ENCODE measurements around the gene NRG3. TPM values are rescaled to one million over a fixed set of nuclear protein-coding genes. Genes with fewer than 3 reads are reported as not detected.

The NRG3 gene
- total and polyA plus RNA-seq, 2 of the 4 experiments (the other 2 are of a cell fraction), result not detected

DNA sequence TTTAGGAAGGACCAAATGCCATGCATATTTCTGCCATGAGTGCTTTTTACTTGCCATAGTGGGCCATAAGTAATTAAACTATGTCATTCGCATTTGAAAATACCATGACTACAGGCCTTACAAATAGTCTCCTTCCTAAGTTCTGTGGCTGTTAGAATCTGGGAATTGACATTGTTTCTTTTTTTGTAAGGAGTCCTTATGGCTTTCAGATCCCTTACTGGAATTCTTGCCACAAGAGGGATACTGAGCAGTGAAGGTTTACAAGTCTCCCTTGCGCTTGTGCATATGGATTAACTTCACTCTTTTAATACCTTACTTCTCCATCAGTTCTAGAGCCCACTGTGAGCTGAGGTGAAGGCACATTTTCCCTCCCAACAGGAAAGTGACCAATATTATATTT lies 166.0 kb downstream of the NRG3 start:
- Histone ChIP-seq H4K20me1 (ENCODE audit: insufficient read depth, low read length) (no peaks in the 10 kb centered on the region), H3K36me3 (ENCODE audit: control insufficient read depth, insufficient read depth, low read length) (no peaks in the 10 kb centered on the region), H3K9me1 (ENCODE audit: insufficient read depth, low read length) (no peaks in the 10 kb centered on the region), H4K5ac (ENCODE audit: low read depth, low read length) (no peak overlapping the region), H3K9me3 (ENCODE audit: control insufficient read depth, insufficient read depth, low read length) (peaks cover 9% of the 10 kb centered on the region), H2BK120ac (ENCODE audit: low read depth, low read length) (no peak overlapping the region), H3K4ac (ENCODE audit: low read depth, low read length) (no peak overlapping the region), H3K23ac (ENCODE audit: low read depth, low read length) (no peak overlapping the region), H3K56ac (ENCODE audit: extremely low read depth, insufficient read depth, low read length) (no peak overlapping the region), H3K18ac (ENCODE audit: low read depth, low read length) (no peak overlapping the region), H3K27ac (ENCODE audit: insufficient read depth, low read length) (no peak overlapping the region), H3K79me1 (ENCODE audit: low read depth in 1 of 2, low read length in 2 of 2) (no peaks in the 10 kb centered on the region), H3K9ac (ENCODE audit: low read depth, low read length) (no peak overlapping the region), H3K4me1 (ENCODE audit: control insufficient read depth, insufficient read depth, low read length) (no peaks in the 10 kb centered on the region), H4K91ac (ENCODE audit: insufficient read depth, low read depth, low read length) (no peak overlapping the region), H2BK15ac (ENCODE audit: low read depth, low read length) (no peak overlapping the region), H2BK20ac (ENCODE audit: low read depth, low read length) (no peak overlapping the region), H2BK5ac (ENCODE audit: low read depth, low read length, poor library complexity, severe bottlenecking) (no peak overlapping the region), H2AK5ac (ENCODE audit: low read depth, low read length) (no peak overlapping the region), H3K4me3 (ENCODE audit: insufficient read depth, low read depth, low read length) (no peak overlapping the region), H3K4me2 (ENCODE audit: low read depth, low read length) (no peak overlapping the region), H3K27me3 (ENCODE audit: control insufficient read depth, insufficient read depth, low read length) (no peaks in the 10 kb centered on the region), H3K14ac (replicated peaks; ENCODE audit: low read depth, low read length) (no peak overlapping the region), H2AFZ (replicated peaks; ENCODE audit: low read length, poor library complexity) (no peak overlapping the region), H4K8ac (ENCODE audit: low read depth in 2 of 2, low read length in 2 of 2) (no peak overlapping the region), H2AK9ac (replicated peaks; ENCODE audit: low read depth, low read length, poor library complexity) (no peak overlapping the region)
- DNase-seq (no peak), ATAC-seq (ENCODE audit: low read depth) (no peak)
- dilution Hi-C loops (cut with HindIII; ENCODE audit: low sequenced_read_pairs, unreplicated experiment) (no loop called here), intact Hi-C loops (cut with micrococcal nuclease) (no loop called here), in situ Hi-C loops (cut with MboI; ENCODE audit: low sequenced_read_pairs) (no loop called here)
- no TSS peak for BruUV-seq (replicated peaks)
- TF ChIP-seq POLR2A (IDR thresholded peaks at IDR 0.05; ENCODE audit: low read depth, low read length), result no peak
- no peak for TF ChIP-seq RFX5 (IDR thresholded peaks at IDR 0.05; ENCODE audit: low read depth, low read length)
- TF ChIP-seq RCOR1 (IDR thresholded peaks at IDR 0.05; ENCODE audit: insufficient replicate concordance, low read length), result no peak
- no peak for TF ChIP-seq FOS (IDR thresholded peaks at IDR 0.05; ENCODE audit: low read depth, low read length)
- no peak for TF ChIP-seq CHD1 (IDR thresholded peaks at IDR 0.05; ENCODE audit: low read depth, low read length)
- TF ChIP-seq MAZ (IDR thresholded peaks at IDR 0.05; ENCODE audit: borderline replicate concordance, low read depth, low read length), result no peak
- TF ChIP-seq BHLHE40 (IDR thresholded peaks at IDR 0.05; ENCODE audit: low read depth, low read length), result no peak
- no peak for TF ChIP-seq MAFK (IDR thresholded peaks at IDR 0.05; ENCODE audit: low read depth, low read length)
- no peak for TF ChIP-seq RAD21 (IDR thresholded peaks at IDR 0.05; ENCODE audit: low read length)
- no CpG with 5 or more reads among the region's 2 CpGs for WGBS, 2 experiments (ENCODE audit: extremely low coverage in 2 of 2, insufficient read length in 1 of 2)
- ChIA-PET POLR2A (ENCODE audit: unreplicated experiment) (no interaction called here), CTCF (no interaction called here)

Data from IMR-90 (cell line).